HCT116 (cell line): ENCODE measurements around the gene SEPHS1. TPM values are rescaled to one million over a fixed set of nuclear protein-coding genes. Genes with fewer than 3 reads are reported as not detected.

Experiments used
- ATAC-seq: fragments of 200-7000 bp; cut with Tn5 transposase; 2 replicates; pipeline ENCODE4 v1.9.1; 2020; ENCODE audit warnings: mild to moderate bottlenecking, moderate library complexity
- BruUV-seq: library from RNA; stranded (reverse); fragments of 400-500 nt; replicated peaks from 2 replicates; lab custom pipeline; 2021; lab: Mats Ljungman, UMichigan
- CTCF ChIA-PET: fragments of 300-600 bp; sonication (Branson Sonifier 250); formaldehyde crosslinking; loops from one replicate; lab custom pipeline; 2021; ENCODE audit warnings: antibody characterized with exemption; lab: Charles Lee
- POLR2A ChIA-PET: fragments of 300-600, 350-600 bp; sonication (Branson Sonifier 250); formaldehyde crosslinking; loops from one replicate; lab custom pipeline; 2021; ENCODE audit warnings: antibody characterized with exemption; lab: Charles Lee
- RAD21 ChIA-PET, 2 experiments: fragments of 300-600 bp; sonication (Branson Sonifier 250); formaldehyde crosslinking; loops; one replicate each; lab custom pipeline; 2023; ENCODE audit warnings: low total read pairs in 2 of 2; ENCODE audit not compliant: uncharacterized antibody in 2 of 2, unreplicated experiment in 2 of 2, low non-redundant PET in 1 of 2; lab: Charles Lee
- DNase-seq: peaks from one replicate; pipeline ENCODE4 v3.0.0-alpha.2; 2010; ENCODE audit warnings: low read depth, low spot score
- H2AFZ ChIP-seq: fragments of 200-600 bp; shearing (Covaris generic), sonication (generic); 2 replicates; pipeline ENCODE4 v1.6.1; 2017; ENCODE audit warnings: low read depth, mixed run types, mixed read lengths, antibody characterized with exemption, low read length; ENCODE audit not compliant: poor library complexity, severe bottlenecking
- H3K27ac ChIP-seq: 2 replicates; pipeline ENCODE4 v1.5.1; 2012; ENCODE audit warnings: low read depth, low read length
- H3K27me3 ChIP-seq: fragments of 200-600 bp; sonication (generic); 2 replicates; pipeline ENCODE4 v1.6.1; 2016; ENCODE audit warnings: mixed run types, low read length, mixed read lengths; ENCODE audit not compliant: insufficient read depth
- H3K36me3 ChIP-seq, 2 experiments: fragments of 200-500 bp in 1 of 2; fragments of 200-600 bp in 1 of 2; sonication (Bioruptor generic) in 1 of 2; sonication (generic) in 1 of 2; 2 replicates each; pipeline versions ENCODE4 v1.5.1 to v1.6.1; 2014 to 2016; ENCODE audit warnings: low read length in 2 of 2, inconsistent platforms in 1 of 2, mixed read lengths in 1 of 2, mixed run types in 1 of 2; ENCODE audit not compliant: insufficient read depth in 2 of 2, control insufficient read depth in 1 of 2
- H3K4me1 ChIP-seq, 2 experiments: fragments of 200-600 bp in 1 of 2; sonication (generic) in 1 of 2; 2 replicates each; pipeline versions ENCODE4 v1.5.1 to v1.6.1; 2012 to 2017; ENCODE audit warnings: low read length in 2 of 2, inconsistent platforms in 1 of 2, mild to moderate bottlenecking in 1 of 2, mixed read lengths in 1 of 2, mixed run types in 1 of 2, moderate library complexity in 1 of 2; ENCODE audit not compliant: insufficient read depth in 2 of 2, control insufficient read depth in 1 of 2
- H3K4me2 ChIP-seq: fragments of 200-600 bp; sonication (generic); 2 replicates; pipeline ENCODE4 v1.6.1; 2017; ENCODE audit warnings: mixed run types, low read length, mixed read lengths
- H3K4me3 ChIP-seq, 2 experiments: fragments of 200-600 bp in 1 of 2; sonication (generic) in 1 of 2; replicated peaks in 1 of 2; 2 replicates each; pipeline ENCODE4 v1.5.1; 2011 to 2016; ENCODE audit warnings: low read length in 2 of 2, control low read depth in 1 of 2, low read depth in 1 of 2, mild to moderate bottlenecking in 1 of 2, mixed read lengths in 1 of 2, mixed run types in 1 of 2
- H3K79me2 ChIP-seq: fragments of 200-600 bp; sonication (generic); 2 replicates; pipeline ENCODE4 v1.6.1; 2017; ENCODE audit warnings: mild to moderate bottlenecking, mixed run types, low read length, moderate library complexity, mixed read lengths; ENCODE audit not compliant: insufficient read depth
- H3K9ac ChIP-seq: fragments of 200-600 bp; sonication (generic); 2 replicates; pipeline ENCODE4 v1.6.1; 2016; ENCODE audit warnings: low read length, mixed read lengths
- H3K9me2 ChIP-seq: fragments of 200-600 bp; sonication (generic), shearing (Covaris generic); 2 replicates; pipeline ENCODE4 v1.6.1; 2017; ENCODE audit warnings: mixed run types, mild to moderate bottlenecking, moderate library complexity; ENCODE audit not compliant: insufficient read depth
- H3K9me3 ChIP-seq, 2 experiments: fragments of 200-500 bp in 1 of 2; fragments of 200-600 bp in 1 of 2; sonication (Bioruptor generic) in 1 of 2; sonication (generic) in 1 of 2; 2 replicates each; pipeline ENCODE4 v1.6.1; 2014 to 2017; ENCODE audit warnings: low read length in 2 of 2, mixed read lengths in 2 of 2, inconsistent platforms in 1 of 2, low read depth in 1 of 2, mild to moderate bottlenecking in 1 of 2, mixed run types in 1 of 2, moderate library complexity in 1 of 2; ENCODE audit not compliant: control insufficient read depth in 1 of 2, insufficient read depth in 1 of 2
- H4K20me1 ChIP-seq: fragments of 200-600 bp; sonication (generic), shearing (Covaris generic); 2 replicates; pipeline ENCODE4 v1.6.1; 2017; ENCODE audit warnings: mixed run types, mild to moderate bottlenecking, moderate library complexity; ENCODE audit not compliant: insufficient read depth
- CTCF ChIP-seq, 3 experiments: fragments of 200-600 bp in 1 of 3; sonication (generic) in 1 of 3; IDR thresholded peaks in 2 of 3; conservative IDR thresholded peaks in 1 of 3; 2 replicates each; pipeline ENCODE4 v1.5.1; 2012 to 2017; ENCODE audit warnings: low read depth in 2 of 3, low read length in 2 of 3, antibody characterized with exemption in 1 of 3, borderline replicate concordance in 1 of 3, control low read depth in 1 of 3, mild to moderate bottlenecking in 1 of 3, mixed read lengths in 1 of 3, mixed run types in 1 of 3, moderate library complexity in 1 of 3; ENCODE audit not compliant: insufficient read depth in 1 of 3
- EGR1 ChIP-seq: IDR thresholded peaks from 2 replicates; pipeline ENCODE4 v1.6.1; 2012; ENCODE audit warnings: low read depth
- ELF1 ChIP-seq: IDR thresholded peaks from 2 replicates; pipeline ENCODE4 v1.6.1; 2012; ENCODE audit warnings: low read depth, borderline replicate concordance
- EZH2 ChIP-seq: fragments of 200-600 bp; sonication (generic); IDR thresholded peaks from 2 replicates; pipeline ENCODE4 v1.6.1; 2017; ENCODE audit warnings: antibody characterized with exemption, mixed run types
- EZH2phosphoT487 ChIP-seq: fragments of 200-600 bp; IDR thresholded peaks from 2 replicates; pipeline ENCODE4 v1.6.1; 2018; ENCODE audit warnings: antibody characterized with exemption, borderline replicate concordance
- JUND ChIP-seq: IDR thresholded peaks from 2 replicates; pipeline ENCODE4 v1.6.1; 2012
- RAD21 ChIP-seq: IDR thresholded peaks from 2 replicates; pipeline ENCODE4 v1.6.1; 2012; ENCODE audit warnings: low read depth, mild to moderate bottlenecking
- REST ChIP-seq: IDR thresholded peaks from 2 replicates; pipeline ENCODE4 v1.6.1; 2012; ENCODE audit warnings: low read depth
- SIN3A ChIP-seq: IDR thresholded peaks from 2 replicates; pipeline ENCODE4 v1.6.1; 2012; ENCODE audit warnings: low read depth
- SP1 ChIP-seq: IDR thresholded peaks from 2 replicates; pipeline ENCODE4 v1.6.1; 2012; ENCODE audit warnings: low read depth
- ZFX ChIP-seq: fragments of 450-650 bp; IDR thresholded peaks from 2 replicates; pipeline ENCODE4 v1.6.1; 2017
- intact Hi-C: fragments of 100-400 bp; cut with micrococcal nuclease; formaldehyde crosslinking; loops from 2 replicates; pipeline ENCODE4 v1.10.0; 2022
- total RNA-seq: library from RNA; stranded (reverse); gene quantifications from one replicate; pipeline ENCODE4 v1.2.1, GENCODE V29; 2021; ENCODE audit not compliant: unreplicated experiment

SEPHS1 gene
- total RNA-seq, 1 experiment from 2014 or later = 51.7 TPM

GRCh38 chr10:13366891-13367290 lies 18.8 kb upstream of the SEPHS1 start:
- no peak overlapping the region for H3K27ac ChIP-seq
- BruUV-seq = no TSS peak
- no peak for TF ChIP-seq EZH2
- no peak for TF ChIP-seq JUND
- TF ChIP-seq, all 23 proteins: peak for 0
- no peak overlapping the region for H3K4me2 ChIP-seq
- H4K20me1 ChIP-seq = no peaks in the 10 kb centered on the region
- no peaks in the 10 kb centered on the region for H3K36me3 ChIP-seq
- H3K4me3 ChIP-seq = no peak overlapping the region
- H2AFZ ChIP-seq = no peak overlapping the region
- intact Hi-C loops = no loop called here
- ATAC-seq (no peak), DNase-seq (no peak)
- H3K9ac ChIP-seq = no peak overlapping the region
- no peaks in the 10 kb centered on the region for H3K27me3 ChIP-seq
- ChIA-PET RAD21 (no interaction called here), POLR2A (no interaction called here), CTCF (interaction anchor here (2.1 kb wide), 1 partner anchor 73 kb away, joined by 5 read pairs; no protein-coding TSS in a partner anchor)
- no peaks in the 10 kb centered on the region for H3K9me3 ChIP-seq
- H3K9me2 ChIP-seq = no peaks in the 10 kb centered on the region
- H3K79me2 ChIP-seq = no peaks in the 10 kb centered on the region
- H3K4me1 ChIP-seq = peaks cover 0 to 4% of the 10 kb centered on the region in 2 experiments; a peak in 1 of 4 replicates

- H3K79me2 ChIP-seq = no peaks in the 10 kb centered on the region
- no peaks in the 10 kb centered on the region for H3K4me1 ChIP-seq
- no peak overlapping the region for H3K4me3 ChIP-seq
- no peaks in the 10 kb centered on the region for H4K20me1 ChIP-seq
- H3K4me2 ChIP-seq = no peak overlapping the region
- H3K9me2 ChIP-seq = no peaks in the 10 kb centered on the region
- H3K27ac ChIP-seq = no peak overlapping the region
- DNase-seq = no peak
- no peak overlapping the region for H2AFZ ChIP-seq
- H3K9ac ChIP-seq = no peak overlapping the region
- TF ChIP-seq RAD21 = no peak
- TF ChIP-seq ZFX = no peak
- TF ChIP-seq EGR1 = no peak
- TF ChIP-seq REST = no peak
- no peak for TF ChIP-seq SIN3A
- no peak for TF ChIP-seq ELF1
- no peak for TF ChIP-seq EZH2phosphoT487
- no peak for TF ChIP-seq SP1
- TF ChIP-seq CTCF (IDR thresholded peaks at IDR 0.05 in 2 of 3, conservative IDR thresholded peaks at IDR 0.05 in 1 of 3; ENCODE audit: borderline replicate concordance in 1 of 3, insufficient read depth in 1 of 3, low read depth in 2 of 3, low read length in 2 of 3) = no peak
- TF ChIP-seq EZH2 = no peak
- CTCF ChIA-PET = no interaction called here
- H3K9me3 ChIP-seq = no peaks in the 10 kb centered on the region
- ATAC-seq = no peak
- RAD21 ChIA-PET = no interaction called here
- POLR2A ChIA-PET = no interaction called here
- intact Hi-C loops = no loop called here
- no peaks in the 10 kb centered on the region for H3K36me3 ChIP-seq
- H3K27me3 ChIP-seq = no peaks in the 10 kb centered on the region
- BruUV-seq = no TSS peak
Observed at GRCh38 chr10:13365831-13366230, 17.7 kb upstream of the SEPHS1 start.
